ENCODE data around the gene MUC4.

The MUC4 gene

DNA sequence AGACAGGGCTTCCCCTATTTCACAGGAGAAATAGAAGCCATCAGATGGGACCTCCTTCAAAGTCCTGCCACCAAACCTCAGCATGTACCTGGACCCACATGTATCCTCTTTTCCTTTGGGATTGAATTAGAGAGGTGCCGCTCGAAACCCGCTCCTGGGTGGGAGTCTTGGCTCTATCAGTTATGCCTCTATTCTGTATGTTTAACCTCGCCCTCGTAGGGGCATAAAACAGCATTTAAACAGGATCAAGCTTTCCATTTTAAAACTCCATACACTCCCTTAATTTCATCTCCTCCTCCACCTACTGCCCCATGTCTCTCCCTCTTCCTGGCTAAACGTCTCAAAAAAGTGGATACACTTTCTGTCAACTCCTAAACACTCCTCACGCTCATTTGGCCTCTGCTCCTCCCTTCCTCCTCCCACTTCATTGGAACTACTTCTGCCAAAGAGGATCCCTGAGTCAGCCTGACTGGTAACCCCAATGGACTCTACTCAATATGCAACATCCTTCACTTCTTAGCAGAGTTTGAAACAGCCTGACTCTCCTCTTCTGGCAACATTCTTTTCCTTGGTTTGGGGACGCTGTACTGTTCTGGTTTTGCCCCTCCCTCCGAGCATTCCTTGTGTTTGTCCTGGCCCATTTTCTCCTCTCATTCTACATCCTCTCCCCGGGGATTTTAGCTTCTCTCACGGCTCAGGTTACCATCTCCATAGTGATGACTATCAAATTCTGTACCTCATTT lies 114.0 kb downstream of the MUC4 start:
- no peak for DNase-seq (ENCODE audit: low spot score)

Data from hematopoietic multipotent progenitor cell treated with erythropoietin and hydrocortisone succinate and interleukin-3 and kit ligand, for 17 days (in vitro differentiated cells).